Middle frontal gyrus (tissue), 1 donor: ENCODE measurements around the gene SYT13.

ENCODE experiments used
- DNase-seq: peaks from one replicate; pipeline ENCODE4 v3.0.0-alpha.2; 2015; ENCODE audit warnings: low spot score; ENCODE audit errors: extremely low spot score

The SYT13 gene

GRCh38 chr11:45274206-45274605 is 11.9 kb downstream of the SYT13 start:
- no peak for DNase-seq

- no peak for DNase-seq
Observed at GRCh38 chr11:45273509-45273908, 12.6 kb downstream of the SYT13 start.

- DNase-seq = no peak
Observed at GRCh38 chr11:45272701-45273100, 13.4 kb downstream of the SYT13 start.

GRCh38 chr11:45270946-45271716 is 15.0 kb downstream of the SYT13 start:
- no peak for DNase-seq

GRCh38 chr11:45269678-45270077 is 16.5 kb downstream of the SYT13 start:
- DNase-seq = no peak

- no peak for DNase-seq
Observed at GRCh38 chr11:45267652-45268299, 18.4 kb downstream of the SYT13 start.

- no peak for DNase-seq
Observed at GRCh38 chr11:45267052-45267451, 19.1 kb downstream of the SYT13 start.

- DNase-seq = no peak
Observed at GRCh38 chr11:45266676-45267020, 19.5 kb downstream of the SYT13 start.

- DNase-seq = no peak
Observed at GRCh38 chr11:45265969-45266675, 20.0 kb downstream of the SYT13 start.

GRCh38 chr11:45264839-45265515 is 21.2 kb downstream of the SYT13 start:
- no peak for DNase-seq

- DNase-seq = no peak
Observed at GRCh38 chr11:45263773-45264172, 22.4 kb downstream of the SYT13 start.

GRCh38 chr11:45262900-45263299 is 23.2 kb downstream of the SYT13 start:
- DNase-seq = no peak

GRCh38 chr11:45260071-45260470 is 26.1 kb downstream of the SYT13 start:
- no peak for DNase-seq

GRCh38 chr11:45259592-45259991 is 26.5 kb downstream of the SYT13 start:
- DNase-seq = no peak

- no peak for DNase-seq
Observed at GRCh38 chr11:45258982-45259530, 27.1 kb downstream of the SYT13 start.

- DNase-seq = no peak
Observed at GRCh38 chr11:45254070-45254469, 32.1 kb downstream of the SYT13 start.

GRCh38 chr11:45253640-45254039 is 32.5 kb downstream of the SYT13 start:
- DNase-seq = no peak

GRCh38 chr11:45252877-45253276 is 33.3 kb downstream of the SYT13 start:
- DNase-seq = no peak

- no peak for DNase-seq
Observed at GRCh38 chr11:45252134-45252856, 33.8 kb downstream of the SYT13 start.

GRCh38 chr11:45250035-45250718 is 36.0 kb downstream of the SYT13 start:
- DNase-seq = peak; percentile 13
